Gastroesophageal sphincter (tissue), 3 donors: ENCODE results near the gene TBC1D9.

Experiments used
- CTCF ChIP-seq, 4 experiments: fragments of 200-600 bp in 2 of 4; fragments of 450-650 bp in 2 of 4; sonication (generic) in 1 of 4; IDR thresholded peaks; one replicate each; pipeline ENCODE4 v1.5.1; 2017 to 2019; ENCODE audit warnings: antibody characterized with exemption in 4 of 4, mild to moderate bottlenecking in 2 of 4, moderate library complexity in 2 of 4
- POLR2A ChIP-seq, 2 donors: fragments of 450-650 bp; IDR thresholded peaks; one replicate each; pipeline ENCODE4 v1.6.1; 2017; ENCODE audit warnings: antibody characterized with exemption in 2 of 2, mild to moderate bottlenecking in 2 of 2, moderate library complexity in 1 of 2

- TF ChIP-seq CTCF (IDR thresholded peaks at IDR 0.05) (no peak), POLR2A (IDR thresholded peaks at IDR 0.05) (no peak)
Observed at GRCh38 chr4:140762202-140762601, 6.0 kb upstream of the TBC1D9 start.
